A549 treated with Mapracorat at 1 μM for 4 hours (cell line): ENCODE measurements around the gene TRAF6. TPM values are rescaled to one million over a fixed set of nuclear protein-coding genes. Genes with fewer than 3 reads are reported as not detected.

ENCODE experiments used
- total RNA-seq: library from RNA; stranded (reverse); fragments of 200-300 nt; extraction: Qiagen RNA extraction; gene quantifications from 5 replicates; pipeline ENCODE4 v1.2.3, GENCODE V29; 2022

Gene TRAF6, protein sequence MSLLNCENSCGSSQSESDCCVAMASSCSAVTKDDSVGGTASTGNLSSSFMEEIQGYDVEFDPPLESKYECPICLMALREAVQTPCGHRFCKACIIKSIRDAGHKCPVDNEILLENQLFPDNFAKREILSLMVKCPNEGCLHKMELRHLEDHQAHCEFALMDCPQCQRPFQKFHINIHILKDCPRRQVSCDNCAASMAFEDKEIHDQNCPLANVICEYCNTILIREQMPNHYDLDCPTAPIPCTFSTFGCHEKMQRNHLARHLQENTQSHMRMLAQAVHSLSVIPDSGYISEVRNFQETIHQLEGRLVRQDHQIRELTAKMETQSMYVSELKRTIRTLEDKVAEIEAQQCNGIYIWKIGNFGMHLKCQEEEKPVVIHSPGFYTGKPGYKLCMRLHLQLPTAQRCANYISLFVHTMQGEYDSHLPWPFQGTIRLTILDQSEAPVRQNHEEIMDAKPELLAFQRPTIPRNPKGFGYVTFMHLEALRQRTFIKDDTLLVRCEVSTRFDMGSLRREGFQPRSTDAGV
- 6.9 to 7.6 TPM (median 7.5 TPM) in 5 replicates for total RNA-seq

GRCh38 chr11:36509694-36510593, at the start of gene TRAF6:
Gene TRAF6, minus strand, starts transcription at chr11:36510272. Its CDS starts 8,757 bp downstream, at chr11:36501515.

Other genes starting within 250 kb of the TRAF6 start
- 48.0 to 61.8 TPM (median 51.5 TPM) in 5 replicates for gene COMMD9, start 220.8 kb downstream of the TRAF6 start, total RNA-seq
- gene PRR5L, start 214.0 kb downstream of the TRAF6 start, total RNA-seq: 11.4 to 15.1 TPM (median 13.2 TPM) in 5 replicates
- gene RAG1, start 57.7 kb upstream of the TRAF6 start, total RNA-seq: 0.08 to 0.56 TPM (median 0.24 TPM) in 5 replicates
- gene IFTAP, start 84.2 kb upstream of the TRAF6 start, total RNA-seq: 13.3 to 20.8 TPM (median 16.4 TPM) in 5 replicates
- gene RAG2, start 88.0 kb upstream of the TRAF6 start, total RNA-seq: not detected in 5 replicates